ENCODE data around the gene AGXT.
"Not testable (repeated sequence)": the region's sequence is repeated elsewhere in the genome, so short reads cannot be mapped to it uniquely, and the experiment has no call there.

The AGXT gene

DNA sequence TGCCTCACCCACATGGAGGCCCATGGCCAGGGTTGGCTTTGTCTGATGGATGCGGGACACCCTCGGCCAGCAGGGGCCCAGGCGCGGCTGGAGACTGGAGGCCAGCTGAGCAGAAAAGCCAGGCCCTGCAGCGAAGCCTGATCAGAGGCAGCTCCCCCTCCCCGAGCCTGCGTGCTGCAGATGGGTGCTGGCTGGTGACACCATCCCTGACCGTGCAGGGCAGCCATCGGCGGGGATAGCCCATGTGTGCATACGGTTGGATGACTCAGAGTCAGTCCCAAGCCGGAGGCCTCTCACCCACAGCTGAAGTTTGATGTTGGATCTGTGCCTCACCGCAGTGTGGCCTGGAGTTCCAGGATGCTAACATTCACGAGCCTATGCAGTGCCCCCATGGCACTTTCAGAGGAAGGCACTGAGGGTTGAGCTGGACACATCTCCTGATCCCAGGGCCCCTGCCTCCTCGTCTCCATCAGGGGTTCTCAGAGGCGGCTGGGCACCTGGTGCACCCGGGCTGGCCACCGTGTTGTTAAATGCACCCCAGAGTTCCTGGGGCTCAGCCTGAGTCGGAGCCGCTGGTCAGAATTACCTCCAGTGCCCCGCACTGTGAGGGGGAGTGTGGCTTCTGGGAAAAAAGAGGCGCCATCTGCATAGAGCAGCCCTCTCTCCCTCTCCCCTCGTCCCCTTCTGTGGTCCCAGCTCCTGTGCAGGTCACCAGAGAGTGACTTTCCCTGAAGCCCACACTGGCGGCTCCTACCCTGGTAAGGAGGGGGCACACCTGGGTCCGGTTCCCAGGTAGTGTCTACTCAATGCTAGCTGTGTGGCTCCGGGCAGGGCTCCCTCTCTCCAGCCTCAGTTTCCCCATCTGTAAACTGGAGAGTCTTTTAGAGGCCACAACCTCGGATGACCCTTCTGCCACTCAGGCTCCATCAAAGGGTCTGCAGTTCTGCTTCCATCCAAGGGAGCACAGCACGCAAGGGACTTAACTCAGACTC lies 29.2 kb upstream of the AGXT start:
- no peak overlapping the region for H3K27ac ChIP-seq
- no peak overlapping the region for H3K4me3 ChIP-seq

GRCh38 chr2:240840435-240841060 lies 28.1 kb upstream of the AGXT start:
- no peak overlapping the region for H3K4me3 ChIP-seq
- no peak overlapping the region for H3K27ac ChIP-seq

GRCh38 chr2:240846309-240846708 lies 22.3 kb upstream of the AGXT start:
- not testable (repeated sequence) for H3K27ac ChIP-seq, H3K4me3 ChIP-seq

GRCh38 chr2:240846873-240847595 lies 21.6 kb upstream of the AGXT start:
- no peak overlapping the region for H3K27ac ChIP-seq
- H3K4me3 ChIP-seq: no peak overlapping the region

DNA sequence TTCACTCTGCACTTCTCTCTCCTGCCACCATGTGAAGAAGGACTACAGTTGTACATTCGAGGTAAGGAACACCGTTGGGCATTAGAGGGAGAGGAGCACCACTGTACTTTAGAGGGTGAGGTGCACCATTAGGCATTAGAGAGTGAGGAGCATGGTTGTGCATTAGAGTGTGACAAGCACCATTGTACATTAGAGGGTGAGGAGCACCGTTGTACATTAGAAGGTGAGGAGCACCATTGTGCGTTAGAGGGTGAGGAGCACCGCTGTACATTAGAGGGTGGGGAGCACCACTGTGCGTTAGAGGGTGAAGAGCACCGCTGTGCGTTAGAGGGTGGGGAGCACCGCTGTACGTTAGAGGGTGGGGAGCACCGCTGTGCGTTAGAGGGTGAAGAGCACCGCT lies 20.8 kb upstream of the AGXT start:
- H3K4me3 ChIP-seq: no peak overlapping the region
- H3K27ac ChIP-seq: no peak overlapping the region

GRCh38 chr2:240848900-240849680 lies 19.5 kb upstream of the AGXT start:
- Histone ChIP-seq H3K4me3 (no peak overlapping the region), H3K27ac (no peak overlapping the region)

GRCh38 chr2:240850026-240850425 lies 18.6 kb upstream of the AGXT start:
- H3K4me3 ChIP-seq: no peak overlapping the region
- H3K27ac ChIP-seq: no peak overlapping the region

DNA sequence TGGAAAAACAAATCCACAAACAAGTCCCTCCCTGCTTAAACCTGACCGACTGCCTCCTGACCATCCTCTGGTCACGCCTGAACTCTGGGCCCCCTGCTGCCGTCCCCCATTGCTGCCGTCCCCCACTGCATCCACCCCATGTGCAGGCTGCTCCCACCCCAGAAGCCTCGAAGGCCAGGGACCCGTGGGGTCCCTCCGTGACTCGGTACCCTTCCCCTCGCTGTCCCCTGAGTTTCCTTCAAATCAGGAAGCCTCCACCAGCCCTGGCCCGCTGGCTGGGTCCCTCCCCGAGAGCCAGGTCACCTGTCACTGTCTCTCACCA lies 17.9 kb upstream of the AGXT start:
- no peak overlapping the region for H3K4me3 ChIP-seq
- H3K27ac ChIP-seq: no peak overlapping the region

- Histone ChIP-seq H3K4me3 (no peak overlapping the region), H3K27ac (no peak overlapping the region)
Measured at GRCh38 chr2:240851078-240851991, 17.3 kb upstream of the AGXT start.

- H3K27ac ChIP-seq: no peak overlapping the region
- H3K4me3 ChIP-seq: no peak overlapping the region
Measured at GRCh38 chr2:240852671-240853314, 15.8 kb upstream of the AGXT start.

DNA sequence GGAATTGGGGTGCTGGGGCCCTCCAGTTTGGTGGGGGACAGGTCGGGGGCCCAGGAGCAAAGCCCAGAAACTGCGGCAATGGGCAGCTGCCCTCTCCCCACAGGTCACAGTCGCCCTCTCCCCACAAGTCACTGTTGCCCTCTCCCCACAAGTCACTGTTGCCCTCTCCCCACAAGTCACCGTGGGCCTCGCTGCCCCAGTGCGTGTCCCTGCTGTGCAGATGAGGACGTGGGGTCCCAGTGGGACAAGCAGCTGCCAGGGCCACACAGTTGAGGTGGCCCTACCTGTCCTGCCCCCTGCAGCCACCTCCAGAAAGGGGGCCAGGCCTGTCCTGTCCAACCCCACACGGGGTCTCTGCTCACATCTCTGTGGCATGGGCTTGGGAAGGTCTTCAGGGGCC lies 13.0 kb upstream of the AGXT start:
- no peak overlapping the region for H3K27ac ChIP-seq
- no peak overlapping the region for H3K4me3 ChIP-seq

- Histone ChIP-seq H3K27ac (no peak overlapping the region), H3K4me3 (no peak overlapping the region)
Measured at GRCh38 chr2:240856151-240856980, 12.3 kb upstream of the AGXT start.

DNA sequence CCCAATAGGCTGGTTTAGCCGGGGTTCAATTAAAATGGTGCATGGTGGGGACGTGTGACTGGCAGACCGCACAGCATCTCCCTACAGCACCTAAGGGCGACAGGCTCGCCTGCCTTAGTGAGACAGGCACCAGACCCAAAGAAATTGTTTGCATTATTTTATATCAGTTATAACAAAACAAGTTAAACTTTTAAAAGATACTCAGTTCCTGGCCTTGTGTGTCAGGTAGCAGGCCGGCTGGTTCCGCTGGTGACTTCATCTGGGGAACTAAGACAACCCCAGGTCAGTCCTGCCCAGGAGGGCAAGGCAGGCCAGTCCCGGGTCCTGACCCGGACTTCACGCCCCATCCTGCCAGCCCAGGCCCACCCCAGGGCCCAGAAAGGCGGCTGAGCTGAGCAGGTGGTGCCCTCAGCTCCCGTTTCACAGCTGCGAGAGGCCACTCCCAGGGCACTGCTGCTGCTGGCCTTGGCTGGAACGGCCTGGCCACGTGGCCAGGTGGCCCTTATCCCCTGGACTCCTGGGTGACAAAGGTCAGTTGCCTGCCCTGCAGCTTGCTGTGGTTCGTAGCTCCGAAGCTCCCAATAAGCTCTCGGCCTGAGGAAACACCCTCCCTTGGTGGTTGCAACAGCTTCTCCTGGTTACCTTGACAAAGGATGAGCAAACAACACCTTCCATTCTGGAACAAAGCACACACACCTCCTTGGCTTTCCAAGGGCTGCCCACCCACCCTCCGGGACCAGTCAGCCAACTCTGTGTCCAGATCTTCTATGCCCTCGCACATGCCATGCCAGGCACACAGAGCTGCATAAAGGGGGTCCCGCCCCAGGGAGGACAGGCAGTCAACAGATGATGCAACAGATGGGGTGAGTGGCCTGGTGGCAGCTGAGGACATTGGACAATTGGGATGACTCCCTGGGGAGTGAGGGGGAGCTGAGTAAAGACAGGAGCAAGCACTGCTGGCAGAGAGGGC lies 11.3 kb upstream of the AGXT start:
- H3K27ac ChIP-seq: no peak overlapping the region
- no peak overlapping the region for H3K4me3 ChIP-seq

GRCh38 chr2:240858321-240858720 lies 10.3 kb upstream of the AGXT start:
- Histone ChIP-seq H3K4me3 (no peak overlapping the region), H3K27ac (no peak overlapping the region)

DNA sequence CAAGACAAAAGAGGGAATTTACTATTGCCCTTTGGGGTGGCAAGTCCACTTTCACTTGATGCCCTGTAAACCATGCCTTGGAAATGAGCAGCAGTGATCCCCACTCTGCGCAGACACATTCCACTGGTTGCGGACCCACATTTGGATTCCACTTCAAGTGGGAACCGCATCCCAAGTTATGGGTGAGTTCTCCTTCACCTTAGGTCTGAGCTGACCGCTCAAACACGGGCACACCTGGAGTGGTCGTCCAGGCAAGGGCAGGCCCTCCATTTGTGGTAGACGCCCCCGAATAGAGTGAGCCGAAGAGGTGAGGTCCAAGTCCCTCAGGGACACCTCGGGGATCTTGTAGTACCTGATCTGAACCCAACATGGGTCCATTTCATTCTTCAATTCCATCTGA lies 9.8 kb upstream of the AGXT start:
- Histone ChIP-seq H3K27ac (no peak overlapping the region), H3K4me3 (no peak overlapping the region)

- Histone ChIP-seq H3K27ac (no peak overlapping the region), H3K4me3 (no peak overlapping the region)
Measured at GRCh38 chr2:240861547-240861946, 7.1 kb upstream of the AGXT start.

GRCh38 chr2:240864475-240864874 lies 4.1 kb upstream of the AGXT start:
- Histone ChIP-seq H3K27ac (no peak overlapping the region), H3K4me3 (no peak overlapping the region)
